ENCODE results near the gene VPS13A.

Gene VPS13A

DNA sequence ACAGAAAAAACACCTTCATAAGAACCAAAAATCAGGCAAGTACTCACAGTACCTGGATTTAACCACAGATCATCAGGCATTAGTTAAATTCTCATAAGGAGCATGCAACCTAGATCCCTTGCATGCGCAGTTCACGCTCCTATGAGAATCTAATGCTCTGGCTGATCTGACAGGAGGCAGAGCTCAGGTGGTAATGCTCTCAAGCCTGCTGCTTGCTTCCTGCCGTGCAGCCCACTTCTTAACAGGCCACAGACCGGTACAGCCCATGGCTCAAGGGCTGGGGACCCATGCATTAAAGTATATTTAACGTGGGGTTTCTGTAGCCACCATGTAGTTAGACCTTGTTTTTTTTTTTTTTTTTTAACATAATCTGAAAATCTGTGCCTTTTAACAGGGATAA, 147.7 kb downstream of the VPS13A start:
- peaks cover 0 to 21% of the 10 kb centered on the region in 2 experiments; a peak in 2 of 3 replicates for H3K36me3 ChIP-seq (ENCODE audit: control insufficient read depth in 2 of 2, insufficient read depth in 1 of 2, low read length in 2 of 2)
- ChIA-PET CTCF (no interaction called here), POLR2A (no interaction called here)
- H3K4me3 ChIP-seq (ENCODE audit: low read depth, low read length): no peak overlapping the region
- H3K9me3 ChIP-seq (ENCODE audit: control insufficient read depth, insufficient read depth, low read depth, low read length): no peaks in the 10 kb centered on the region
- H3K4me1 ChIP-seq (ENCODE audit: control insufficient read depth, insufficient read depth, low read length): no peaks in the 10 kb centered on the region
- TF ChIP-seq MZF1 (tag by site-specific recombination; IDR thresholded peaks at IDR 0.05; ENCODE audit: borderline replicate concordance) (no peak), ZNF658 (tag by site-specific recombination; IDR thresholded peaks at IDR 0.05) (no peak), ZNF510 (tag by site-specific recombination; IDR thresholded peaks at IDR 0.05; ENCODE audit: insufficient replicate concordance) (no peak), ZNF10 (tag by site-specific recombination; IDR thresholded peaks at IDR 0.05) (no peak), ZNF791 (tag by site-specific recombination; IDR thresholded peaks at IDR 0.05) (no peak), MEIS1 (CRISPR knock-in tag; IDR thresholded peaks at IDR 0.05; ENCODE audit: borderline replicate concordance) (no peak), WT1 (tag by site-specific recombination; IDR thresholded peaks at IDR 0.05) (no peak), EGR2 (tag by site-specific recombination; IDR thresholded peaks at IDR 0.05; ENCODE audit: low read depth) (no peak), ZNF155 (tag by site-specific recombination; IDR thresholded peaks at IDR 0.05) (no peak), SCRT1 (tag by site-specific recombination; IDR thresholded peaks at IDR 0.05; ENCODE audit: borderline replicate concordance) (no peak)
- TF ChIP-seq, protein P1, sequence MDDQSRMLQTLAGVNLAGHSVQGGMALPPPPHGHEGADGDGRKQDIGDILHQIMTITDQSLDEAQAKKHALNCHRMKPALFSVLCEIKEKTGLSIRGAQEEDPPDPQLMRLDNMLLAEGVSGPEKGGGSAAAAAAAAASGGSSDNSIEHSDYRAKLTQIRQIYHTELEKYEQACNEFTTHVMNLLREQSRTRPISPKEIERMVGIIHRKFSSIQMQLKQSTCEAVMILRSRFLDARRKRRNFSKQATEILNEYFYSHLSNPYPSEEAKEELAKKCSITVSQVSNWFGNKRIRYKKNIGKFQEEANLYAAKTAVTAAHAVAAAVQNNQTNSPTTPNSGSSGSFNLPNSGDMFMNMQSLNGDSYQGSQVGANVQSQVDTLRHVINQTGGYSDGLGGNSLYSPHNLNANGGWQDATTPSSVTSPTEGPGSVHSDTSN (CRISPR knock-in tag; IDR thresholded peaks at IDR 0.05): no peak
- TF ChIP-seq, protein P2, sequence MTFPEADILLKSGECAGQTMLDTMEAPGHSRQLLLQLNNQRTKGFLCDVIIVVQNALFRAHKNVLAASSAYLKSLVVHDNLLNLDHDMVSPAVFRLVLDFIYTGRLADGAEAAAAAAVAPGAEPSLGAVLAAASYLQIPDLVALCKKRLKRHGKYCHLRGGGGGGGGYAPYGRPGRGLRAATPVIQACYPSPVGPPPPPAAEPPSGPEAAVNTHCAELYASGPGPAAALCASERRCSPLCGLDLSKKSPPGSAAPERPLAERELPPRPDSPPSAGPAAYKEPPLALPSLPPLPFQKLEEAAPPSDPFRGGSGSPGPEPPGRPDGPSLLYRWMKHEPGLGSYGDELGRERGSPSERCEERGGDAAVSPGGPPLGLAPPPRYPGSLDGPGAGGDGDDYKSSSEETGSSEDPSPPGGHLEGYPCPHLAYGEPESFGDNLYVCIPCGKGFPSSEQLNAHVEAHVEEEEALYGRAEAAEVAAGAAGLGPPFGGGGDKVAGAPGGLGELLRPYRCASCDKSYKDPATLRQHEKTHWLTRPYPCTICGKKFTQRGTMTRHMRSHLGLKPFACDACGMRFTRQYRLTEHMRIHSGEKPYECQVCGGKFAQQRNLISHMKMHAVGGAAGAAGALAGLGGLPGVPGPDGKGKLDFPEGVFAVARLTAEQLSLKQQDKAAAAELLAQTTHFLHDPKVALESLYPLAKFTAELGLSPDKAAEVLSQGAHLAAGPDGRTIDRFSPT (tag by site-specific recombination; IDR thresholded peaks at IDR 0.05): no peak
- TF ChIP-seq, protein P3, sequence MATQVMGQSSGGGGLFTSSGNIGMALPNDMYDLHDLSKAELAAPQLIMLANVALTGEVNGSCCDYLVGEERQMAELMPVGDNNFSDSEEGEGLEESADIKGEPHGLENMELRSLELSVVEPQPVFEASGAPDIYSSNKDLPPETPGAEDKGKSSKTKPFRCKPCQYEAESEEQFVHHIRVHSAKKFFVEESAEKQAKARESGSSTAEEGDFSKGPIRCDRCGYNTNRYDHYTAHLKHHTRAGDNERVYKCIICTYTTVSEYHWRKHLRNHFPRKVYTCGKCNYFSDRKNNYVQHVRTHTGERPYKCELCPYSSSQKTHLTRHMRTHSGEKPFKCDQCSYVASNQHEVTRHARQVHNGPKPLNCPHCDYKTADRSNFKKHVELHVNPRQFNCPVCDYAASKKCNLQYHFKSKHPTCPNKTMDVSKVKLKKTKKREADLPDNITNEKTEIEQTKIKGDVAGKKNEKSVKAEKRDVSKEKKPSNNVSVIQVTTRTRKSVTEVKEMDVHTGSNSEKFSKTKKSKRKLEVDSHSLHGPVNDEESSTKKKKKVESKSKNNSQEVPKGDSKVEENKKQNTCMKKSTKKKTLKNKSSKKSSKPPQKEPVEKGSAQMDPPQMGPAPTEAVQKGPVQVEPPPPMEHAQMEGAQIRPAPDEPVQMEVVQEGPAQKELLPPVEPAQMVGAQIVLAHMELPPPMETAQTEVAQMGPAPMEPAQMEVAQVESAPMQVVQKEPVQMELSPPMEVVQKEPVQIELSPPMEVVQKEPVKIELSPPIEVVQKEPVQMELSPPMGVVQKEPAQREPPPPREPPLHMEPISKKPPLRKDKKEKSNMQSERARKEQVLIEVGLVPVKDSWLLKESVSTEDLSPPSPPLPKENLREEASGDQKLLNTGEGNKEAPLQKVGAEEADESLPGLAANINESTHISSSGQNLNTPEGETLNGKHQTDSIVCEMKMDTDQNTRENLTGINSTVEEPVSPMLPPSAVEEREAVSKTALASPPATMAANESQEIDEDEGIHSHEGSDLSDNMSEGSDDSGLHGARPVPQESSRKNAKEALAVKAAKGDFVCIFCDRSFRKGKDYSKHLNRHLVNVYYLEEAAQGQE (tag by site-specific recombination; IDR thresholded peaks at IDR 0.05): no peak
- TF ChIP-seq, protein P4, sequence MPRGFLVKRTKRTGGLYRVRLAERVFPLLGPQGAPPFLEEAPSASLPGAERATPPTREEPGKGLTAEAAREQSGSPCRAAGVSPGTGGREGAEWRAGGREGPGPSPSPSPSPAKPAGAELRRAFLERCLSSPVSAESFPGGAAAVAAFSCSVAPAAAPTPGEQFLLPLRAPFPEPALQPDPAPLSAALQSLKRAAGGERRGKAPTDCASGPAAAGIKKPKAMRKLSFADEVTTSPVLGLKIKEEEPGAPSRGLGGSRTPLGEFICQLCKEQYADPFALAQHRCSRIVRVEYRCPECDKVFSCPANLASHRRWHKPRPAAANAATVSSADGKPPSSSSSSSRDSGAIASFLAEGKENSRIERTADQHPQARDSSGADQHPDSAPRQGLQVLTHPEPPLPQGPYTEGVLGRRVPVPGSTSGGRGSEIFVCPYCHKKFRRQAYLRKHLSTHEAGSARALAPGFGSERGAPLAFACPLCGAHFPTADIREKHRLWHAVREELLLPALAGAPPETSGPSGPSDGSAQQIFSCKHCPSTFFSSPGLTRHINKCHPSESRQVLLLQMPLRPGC (tag by site-specific recombination; IDR thresholded peaks at IDR 0.05): no peak
- H3K27ac ChIP-seq (ENCODE audit: extremely low read depth, low read depth, low read length): no peak overlapping the region

DNA sequence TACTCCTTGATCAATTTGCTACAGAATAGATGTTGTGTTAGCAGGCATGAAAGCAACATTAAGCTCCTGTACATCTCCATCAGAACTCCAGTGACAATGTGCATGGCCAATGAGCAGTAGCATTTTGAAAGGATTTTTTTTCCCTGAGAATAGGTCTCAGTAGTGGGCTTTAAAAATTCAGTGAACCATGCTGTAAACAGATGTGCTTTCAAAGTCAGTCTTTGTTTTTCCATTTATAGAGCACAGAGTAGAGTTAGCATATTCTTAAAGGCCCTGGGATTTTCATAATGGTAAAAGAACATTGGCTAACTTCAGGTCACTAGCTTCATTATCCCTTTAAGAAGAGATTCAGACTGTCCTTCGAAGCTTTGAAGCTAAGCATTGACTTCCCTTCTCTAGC, 150.8 kb downstream of the VPS13A start:
- H3K9me3 ChIP-seq (ENCODE audit: control insufficient read depth, insufficient read depth, low read depth, low read length): no peaks in the 10 kb centered on the region
- H3K36me3 ChIP-seq (ENCODE audit: control insufficient read depth in 2 of 2, insufficient read depth in 1 of 2, low read length in 2 of 2): peaks cover 0 to 14% of the 10 kb centered on the region in 2 experiments; a peak in 1 of 3 replicates
- no peaks in the 10 kb centered on the region for H3K4me1 ChIP-seq (ENCODE audit: control insufficient read depth, insufficient read depth, low read length)
- POLR2A ChIA-PET: no interaction called here
- H3K4me3 ChIP-seq (ENCODE audit: low read depth, low read length): no peak overlapping the region
- H3K27ac ChIP-seq (ENCODE audit: extremely low read depth, low read depth, low read length): no peak overlapping the region
- TF ChIP-seq ZFP41 (tag by site-specific recombination; IDR thresholded peaks at IDR 0.05; ENCODE audit: borderline replicate concordance) (no peak), GLIS1 (tag by site-specific recombination; IDR thresholded peaks at IDR 0.05) (no peak), ZNF146 (tag by site-specific recombination; IDR thresholded peaks at IDR 0.05) (no peak), GLIS2 (tag by site-specific recombination; IDR thresholded peaks at IDR 0.05) (no peak)
- TF ChIP-seq, protein P5, sequence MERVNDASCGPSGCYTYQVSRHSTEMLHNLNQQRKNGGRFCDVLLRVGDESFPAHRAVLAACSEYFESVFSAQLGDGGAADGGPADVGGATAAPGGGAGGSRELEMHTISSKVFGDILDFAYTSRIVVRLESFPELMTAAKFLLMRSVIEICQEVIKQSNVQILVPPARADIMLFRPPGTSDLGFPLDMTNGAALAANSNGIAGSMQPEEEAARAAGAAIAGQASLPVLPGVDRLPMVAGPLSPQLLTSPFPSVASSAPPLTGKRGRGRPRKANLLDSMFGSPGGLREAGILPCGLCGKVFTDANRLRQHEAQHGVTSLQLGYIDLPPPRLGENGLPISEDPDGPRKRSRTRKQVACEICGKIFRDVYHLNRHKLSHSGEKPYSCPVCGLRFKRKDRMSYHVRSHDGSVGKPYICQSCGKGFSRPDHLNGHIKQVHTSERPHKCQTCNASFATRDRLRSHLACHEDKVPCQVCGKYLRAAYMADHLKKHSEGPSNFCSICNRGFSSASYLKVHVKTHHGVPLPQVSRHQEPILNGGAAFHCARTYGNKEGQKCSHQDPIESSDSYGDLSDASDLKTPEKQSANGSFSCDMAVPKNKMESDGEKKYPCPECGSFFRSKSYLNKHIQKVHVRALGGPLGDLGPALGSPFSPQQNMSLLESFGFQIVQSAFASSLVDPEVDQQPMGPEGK (tag by site-specific recombination; IDR thresholded peaks at IDR 0.05): no peak
- CTCF ChIA-PET: no interaction called here

Data from HEK293 (cell line).